ENCODE measurements around the gene RPL18. TPM values are rescaled to one million over a fixed set of nuclear protein-coding genes. Genes with fewer than 3 reads are reported as not detected.

RPL18 gene
- total RNA-seq, 1 donor = 2,431 TPM

GRCh38 chr19:48650974-48651682, 32.1 kb upstream of the RPL18 start:
- peaks cover 26% of the 10 kb centered on the region for H3K4me1 ChIP-seq (ENCODE audit: insufficient read depth, low read length)
- H3K27me3 ChIP-seq (ENCODE audit: insufficient read depth, low read length) = no peaks in the 10 kb centered on the region
- no peaks in the 10 kb centered on the region for H3K9me3 ChIP-seq (ENCODE audit: low read depth, low read length)
- H3K4me3 ChIP-seq (ENCODE audit: low read length) = no peak overlapping the region

GRCh38 chr19:48648134-48648533, 29.2 kb upstream of the RPL18 start:
- no peaks in the 10 kb centered on the region for H3K27me3 ChIP-seq (ENCODE audit: insufficient read depth, low read length)
- peaks cover 46% of the 10 kb centered on the region for H3K4me1 ChIP-seq (ENCODE audit: insufficient read depth, low read length)
- no peak overlapping the region for H3K4me3 ChIP-seq (ENCODE audit: low read length)
- H3K9me3 ChIP-seq (ENCODE audit: low read depth, low read length) = no peaks in the 10 kb centered on the region

DNA sequence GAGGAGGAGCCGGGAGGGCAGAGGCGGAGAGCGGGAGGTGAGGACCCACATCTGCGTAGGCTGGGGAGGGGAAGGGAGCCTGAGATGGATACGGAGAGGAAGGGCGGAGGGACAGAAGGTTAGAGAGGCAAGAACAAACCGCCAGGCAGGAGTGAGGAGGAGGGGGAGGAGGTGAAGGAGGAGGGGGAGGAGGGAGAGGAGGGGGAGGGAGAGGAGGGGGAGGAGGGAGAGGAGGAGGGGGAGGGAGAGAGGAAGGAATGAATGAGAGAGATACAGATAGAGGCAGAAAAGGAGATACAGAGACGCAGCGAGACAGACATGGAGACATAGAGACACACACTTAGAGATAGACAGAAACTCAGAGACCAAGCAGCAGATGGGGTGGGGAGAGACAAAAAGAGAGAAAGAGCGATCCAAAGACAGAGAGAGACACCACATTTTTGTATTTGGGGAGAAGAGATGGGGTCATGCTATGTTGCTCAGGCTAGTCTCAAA, 27.8 kb upstream of the RPL18 start:
- no peak overlapping the region for H3K4me3 ChIP-seq (ENCODE audit: low read length)

DNA sequence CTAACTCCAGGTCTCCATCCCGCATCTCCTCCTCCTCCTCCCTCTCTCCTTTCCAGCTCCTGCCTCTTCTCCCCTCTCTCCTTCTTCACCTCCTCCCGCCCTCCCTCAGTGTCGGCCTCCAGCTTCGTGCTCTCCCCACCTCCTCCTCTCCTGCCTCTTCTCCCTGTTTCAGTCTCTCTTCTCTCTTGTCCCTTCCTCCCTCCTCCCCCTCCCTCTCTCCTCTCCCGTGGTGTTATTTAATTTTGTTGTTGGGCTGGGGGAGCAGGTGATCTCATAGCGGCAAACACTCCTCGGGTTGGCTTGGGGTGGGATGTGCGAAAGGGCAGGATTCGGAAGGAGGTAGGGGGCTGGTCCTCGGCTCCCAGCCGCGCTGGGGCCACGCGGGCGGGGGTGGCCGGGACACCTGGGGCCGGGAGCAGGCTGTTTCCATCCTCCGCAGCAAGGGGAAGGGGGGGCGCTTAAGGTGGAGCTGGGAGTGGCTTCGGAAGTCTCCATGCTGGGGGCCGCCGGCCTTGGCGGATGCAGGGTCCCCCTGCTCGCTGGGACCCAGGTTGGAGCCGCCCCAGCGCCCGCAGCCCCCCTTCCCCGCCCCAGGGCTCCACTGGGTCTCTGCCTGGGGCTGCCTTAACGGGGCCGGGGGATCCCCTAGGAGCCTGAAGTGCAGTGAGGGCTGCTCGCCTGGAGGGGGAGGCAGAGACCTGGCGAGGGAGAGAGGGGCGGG, 27.2 kb upstream of the RPL18 start, which contains the start of gene CA11:
CA11 (minus strand) TSS at position 187 of the 721 bp plus-strand sequence. CDS start 555 bp downstream, outside the sequence.
- Histone ChIP-seq H3K4me1 (ENCODE audit: insufficient read depth, low read length) (peaks cover 42% of the 10 kb centered on the region), H3K4me3 (ENCODE audit: low read length) (peak within 1 kb of the TSS; percentile 49), H3K27me3 (ENCODE audit: insufficient read depth, low read length) (no peaks in the 10 kb centered on the region), H3K9me3 (ENCODE audit: low read depth, low read length) (no peaks in the 10 kb centered on the region)

More for the DNA sequence above, 27.8 kb upstream of the RPL18 start:
- Histone ChIP-seq H3K9me3 (ENCODE audit: low read depth, low read length) (no peaks in the 10 kb centered on the region), H3K27me3 (ENCODE audit: insufficient read depth, low read length) (no peaks in the 10 kb centered on the region), H3K4me1 (ENCODE audit: insufficient read depth, low read length) (peaks cover 42% of the 10 kb centered on the region)

DNA sequence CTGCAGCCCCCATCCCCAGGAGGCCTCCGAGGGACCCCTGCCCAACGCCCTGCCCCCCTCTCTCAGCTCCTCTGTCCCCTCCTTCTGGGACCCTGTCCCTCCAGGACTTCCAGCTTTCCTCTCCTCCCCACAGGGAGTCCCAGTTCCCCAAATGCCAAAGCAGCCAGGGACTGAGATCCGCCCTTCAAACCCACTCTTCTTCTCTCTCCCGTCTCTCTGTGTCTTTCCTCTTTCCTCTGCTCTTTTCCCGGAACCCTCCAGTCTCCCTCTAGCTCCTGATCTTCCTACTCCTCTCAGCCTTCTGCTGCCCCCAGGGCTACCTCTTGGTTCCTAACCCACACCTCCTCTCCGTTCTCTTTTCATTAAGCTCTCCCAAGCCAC, 26.6 kb upstream of the RPL18 start:
- Histone ChIP-seq H3K4me1 (ENCODE audit: insufficient read depth, low read length) (peaks cover 42% of the 10 kb centered on the region), H3K9me3 (ENCODE audit: low read depth, low read length) (no peaks in the 10 kb centered on the region), H3K4me3 (ENCODE audit: low read length) (peak overlapping the region; percentile 49), H3K27me3 (ENCODE audit: insufficient read depth, low read length) (no peaks in the 10 kb centered on the region)

DNA sequence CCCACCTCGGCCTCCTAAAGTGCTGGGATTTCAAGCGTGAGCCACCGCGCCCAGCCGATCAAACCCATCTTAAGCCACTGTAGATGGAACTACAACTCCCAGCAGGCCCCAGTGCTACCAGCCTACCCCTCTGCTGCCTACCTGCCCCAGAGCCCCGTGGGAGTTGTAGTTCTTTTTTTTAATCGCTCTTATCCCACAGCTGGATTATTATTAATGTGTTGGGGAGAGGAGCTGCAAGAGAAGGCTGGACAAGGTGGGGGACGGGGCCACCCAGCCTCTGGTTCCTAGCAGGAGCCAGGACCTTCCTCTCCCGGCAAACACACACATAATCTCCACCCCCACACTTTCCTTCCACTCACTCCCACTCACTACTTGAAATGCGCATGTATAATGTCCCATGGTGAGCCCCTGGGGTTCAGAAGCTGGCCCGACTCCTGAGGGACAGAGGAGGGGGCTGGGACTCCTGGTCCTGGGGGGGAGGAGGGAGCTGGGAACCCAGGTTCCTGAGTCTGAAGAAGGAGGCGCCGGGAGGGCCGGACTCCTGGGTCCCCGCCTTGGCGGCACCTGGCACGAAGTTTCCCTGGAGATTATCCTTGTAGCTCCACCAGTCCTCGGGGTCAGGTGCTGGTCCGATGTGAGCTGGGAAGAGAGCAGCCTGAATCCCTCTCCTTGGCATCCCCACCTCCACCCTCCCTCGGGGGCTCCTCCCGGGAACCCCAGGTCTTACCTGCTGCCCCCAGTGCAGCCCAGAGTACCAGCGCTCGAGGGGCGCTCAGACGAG, 26.1 kb upstream of the RPL18 start:
- Histone ChIP-seq H3K9me3 (ENCODE audit: low read depth, low read length) (no peaks in the 10 kb centered on the region), H3K27me3 (ENCODE audit: insufficient read depth, low read length) (no peaks in the 10 kb centered on the region), H3K4me3 (ENCODE audit: low read length) (peak overlapping the region; percentile 49), H3K4me1 (ENCODE audit: insufficient read depth, low read length) (peaks cover 42% of the 10 kb centered on the region)

GRCh38 chr19:48644355-48644754, 25.4 kb upstream of the RPL18 start:
- H3K4me3 ChIP-seq (ENCODE audit: low read length) = no peak overlapping the region
- peaks cover 40% of the 10 kb centered on the region for H3K4me1 ChIP-seq (ENCODE audit: insufficient read depth, low read length)
- no peaks in the 10 kb centered on the region for H3K27me3 ChIP-seq (ENCODE audit: insufficient read depth, low read length)
- H3K9me3 ChIP-seq (ENCODE audit: low read depth, low read length) = no peaks in the 10 kb centered on the region

GRCh38 chr19:48642862-48643261, 23.9 kb upstream of the RPL18 start:
- Histone ChIP-seq H3K4me1 (ENCODE audit: insufficient read depth, low read length) (peaks cover 41% of the 10 kb centered on the region), H3K4me3 (ENCODE audit: low read length) (no peak overlapping the region), H3K9me3 (ENCODE audit: low read depth, low read length) (no peaks in the 10 kb centered on the region), H3K27me3 (ENCODE audit: insufficient read depth, low read length) (no peaks in the 10 kb centered on the region)

DNA sequence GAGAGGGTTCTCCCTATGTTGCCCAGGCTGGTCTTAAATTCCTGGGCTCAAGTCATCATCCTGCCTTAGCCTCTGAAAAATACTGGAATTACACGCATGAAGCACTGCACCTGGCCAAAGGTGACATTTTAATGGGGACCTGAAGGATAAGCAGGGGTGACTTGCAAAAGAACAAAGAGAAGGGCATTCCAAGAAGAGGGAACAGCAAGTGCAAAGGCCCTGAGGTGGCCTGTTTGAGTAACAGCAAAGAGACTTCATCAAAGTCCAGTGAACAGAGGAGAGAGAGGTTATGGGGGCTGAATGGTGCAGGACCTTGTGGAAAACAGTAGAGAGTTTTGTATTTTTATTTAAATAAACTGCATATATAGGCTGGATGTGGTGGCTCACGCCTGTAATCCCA, 22.9 kb upstream of the RPL18 start:
- Histone ChIP-seq H3K4me3 (ENCODE audit: low read length) (no peak overlapping the region), H3K9me3 (ENCODE audit: low read depth, low read length) (no peaks in the 10 kb centered on the region), H3K4me1 (ENCODE audit: insufficient read depth, low read length) (peaks cover 41% of the 10 kb centered on the region), H3K27me3 (ENCODE audit: insufficient read depth, low read length) (no peaks in the 10 kb centered on the region)

GRCh38 chr19:48639483-48640375, 20.8 kb upstream of the RPL18 start:
- Histone ChIP-seq H3K4me3 (ENCODE audit: low read length) (no peak overlapping the region), H3K27me3 (ENCODE audit: insufficient read depth, low read length) (no peaks in the 10 kb centered on the region), H3K4me1 (ENCODE audit: insufficient read depth, low read length) (peaks cover 33% of the 10 kb centered on the region), H3K9me3 (ENCODE audit: low read depth, low read length) (no peaks in the 10 kb centered on the region)

DNA sequence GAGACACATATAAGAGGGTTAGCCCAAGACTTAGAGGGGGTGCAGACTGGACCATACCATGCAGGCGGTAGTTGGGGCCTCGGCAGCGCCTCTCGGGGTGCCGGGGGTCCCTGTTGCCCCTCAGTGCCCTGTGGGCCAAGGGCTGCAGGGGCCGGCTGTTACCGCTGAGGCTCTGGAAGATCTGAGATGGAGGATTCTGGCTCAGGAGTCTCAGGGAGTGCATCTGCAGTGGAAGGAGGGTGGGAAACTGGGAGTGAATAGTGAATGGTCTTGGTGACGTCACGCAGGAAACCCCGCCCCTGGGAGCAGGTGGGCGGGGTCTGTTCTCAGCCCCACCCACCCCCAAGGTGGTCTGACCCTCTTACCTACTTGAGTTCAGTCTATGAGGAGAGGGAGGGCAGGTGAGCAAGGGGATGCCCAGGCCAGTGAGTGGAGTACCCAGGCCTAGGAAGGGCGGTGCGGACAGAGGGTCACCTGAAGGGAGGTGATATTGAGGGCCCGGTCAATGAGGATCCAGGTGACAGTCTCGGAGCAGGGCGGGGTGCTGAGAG, 19.9 kb upstream of the RPL18 start:
- no peaks in the 10 kb centered on the region for H3K27me3 ChIP-seq (ENCODE audit: insufficient read depth, low read length)
- H3K4me3 ChIP-seq (ENCODE audit: low read length) = peak overlapping the region; percentile 78
- peaks cover 35% of the 10 kb centered on the region for H3K4me1 ChIP-seq (ENCODE audit: insufficient read depth, low read length)
- no peaks in the 10 kb centered on the region for H3K9me3 ChIP-seq (ENCODE audit: low read depth, low read length)

DNA sequence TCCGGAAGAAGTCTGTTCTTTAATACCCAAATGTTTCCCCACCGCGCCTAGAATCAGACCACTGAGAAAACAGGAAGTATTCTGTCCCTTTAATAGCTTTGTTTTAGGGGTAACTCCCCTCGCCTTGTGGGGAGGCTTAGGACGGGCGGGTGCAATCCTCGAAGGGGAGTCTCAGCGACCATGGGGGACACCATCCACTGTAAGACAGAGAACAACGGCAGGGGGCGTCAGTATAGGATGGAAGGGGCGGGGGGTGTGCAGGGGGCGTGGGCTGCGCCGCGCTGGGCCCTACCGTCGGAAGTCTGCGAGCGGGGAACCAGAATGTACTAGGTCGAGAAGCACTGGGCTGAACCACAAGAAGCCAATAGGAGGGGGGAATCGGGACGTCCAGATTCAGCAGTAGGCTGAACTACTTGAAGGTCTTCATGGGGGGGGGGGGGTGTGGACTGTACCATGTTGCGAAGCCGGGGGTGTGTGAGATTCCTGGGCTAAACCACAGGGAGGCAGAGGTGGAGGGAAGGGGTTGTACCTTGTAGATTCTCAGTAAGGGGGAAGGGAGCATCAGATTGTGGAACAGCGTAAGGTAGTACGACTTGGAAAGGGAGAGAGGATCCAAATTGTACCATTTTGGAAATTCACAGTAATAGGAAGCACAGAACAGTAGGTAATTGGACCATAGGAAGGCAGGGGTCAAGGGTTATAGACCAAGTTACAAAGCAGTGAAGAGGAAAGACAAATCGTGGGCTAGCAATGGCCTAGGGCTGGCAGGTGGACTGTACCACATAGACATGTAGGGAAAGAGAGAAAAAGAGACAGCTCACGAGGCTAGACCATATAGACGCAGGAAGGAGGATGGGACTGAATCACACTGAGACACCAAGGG, 19.2 kb upstream of the RPL18 start:
- Histone ChIP-seq H3K4me3 (ENCODE audit: low read length) (peak overlapping the region; percentile 78), H3K4me1 (ENCODE audit: insufficient read depth, low read length) (peaks cover 42% of the 10 kb centered on the region), H3K27me3 (ENCODE audit: insufficient read depth, low read length) (no peaks in the 10 kb centered on the region), H3K9me3 (ENCODE audit: low read depth, low read length) (no peaks in the 10 kb centered on the region)

GRCh38 chr19:48637449-48637947, 18.5 kb upstream of the RPL18 start:
- Histone ChIP-seq H3K9me3 (ENCODE audit: low read depth, low read length) (no peaks in the 10 kb centered on the region), H3K27me3 (ENCODE audit: insufficient read depth, low read length) (no peaks in the 10 kb centered on the region), H3K4me3 (ENCODE audit: low read length) (peak overlapping the region; percentile 78), H3K4me1 (ENCODE audit: insufficient read depth, low read length) (peaks cover 49% of the 10 kb centered on the region)

Measured in mononuclear cell (primary cell).